Endodermal cell (in vitro differentiated cells): ENCODE measurements around the gene PACSIN1. TPM values are rescaled to one million over a fixed set of nuclear protein-coding genes. Genes with fewer than 3 reads are reported as not detected.
"Not testable (repeated sequence)": the region's sequence is repeated elsewhere in the genome, so short reads cannot be mapped to it uniquely, and the experiment has no call there.

ENCODE experiments used
- DNase-seq: peaks from one replicate; pipeline ENCODE4 v3.0.0-alpha.2; 2017
- H3K27ac ChIP-seq: 2 replicates; pipeline ENCODE4 v1.5.1; 2013; ENCODE audit warnings: mild to moderate bottlenecking, low read depth, low read length, moderate library complexity
- H3K27me3 ChIP-seq: 2 replicates; pipeline ENCODE4 v1.6.1; 2013; ENCODE audit warnings: mild to moderate bottlenecking, low read length, moderate library complexity; ENCODE audit not compliant: insufficient read depth, control insufficient read depth, poor library complexity, severe bottlenecking
- H3K36me3 ChIP-seq: 2 replicates; pipeline ENCODE4 v1.7.0; 2013; ENCODE audit warnings: mild to moderate bottlenecking, low read length, moderate library complexity; ENCODE audit not compliant: control insufficient read depth, insufficient read depth
- H3K4me1 ChIP-seq: one replicate; pipeline ENCODE4 v1.7.0; 2013; ENCODE audit warnings: low read length; ENCODE audit not compliant: control insufficient read depth, insufficient read depth
- H3K4me3 ChIP-seq: 2 replicates; pipeline ENCODE4 v1.5.1; 2013; ENCODE audit warnings: mild to moderate bottlenecking, low read length, moderate library complexity
- H3K9ac ChIP-seq: 2 replicates; pipeline ENCODE4 v1.6.1; 2013; ENCODE audit warnings: mild to moderate bottlenecking, low read length, moderate library complexity; ENCODE audit not compliant: poor library complexity, severe bottlenecking; ENCODE audit errors: extremely low read depth
- H3K9me3 ChIP-seq: 2 replicates; pipeline ENCODE4 v1.6.1; 2013; ENCODE audit warnings: mild to moderate bottlenecking, low read length, moderate library complexity; ENCODE audit not compliant: control insufficient read depth
- H3K27ac Mint-ChIP-seq: 2 replicates; pipeline ENCODE4 v1.8.0; 2020; ENCODE audit warnings: mixed read lengths
- H3K27me3 Mint-ChIP-seq: 2 replicates; pipeline ENCODE4 v1.8.0; 2021; ENCODE audit warnings: mild to moderate bottlenecking, mixed read lengths; ENCODE audit not compliant: insufficient read depth
- H3K36me3 Mint-ChIP-seq: 2 replicates; pipeline ENCODE4 v1.8.0; 2020; ENCODE audit warnings: low read depth, mixed read lengths
- H3K4me1 Mint-ChIP-seq: 2 replicates; pipeline ENCODE4 v1.8.0; 2020; ENCODE audit warnings: mixed read lengths
- H3K4me3 Mint-ChIP-seq: 2 replicates; pipeline ENCODE4 v1.8.0; 2020; ENCODE audit warnings: mild to moderate bottlenecking, moderate library complexity, mixed read lengths
- H3K9me3 Mint-ChIP-seq: 2 replicates; pipeline ENCODE4 v1.8.0; 2020; ENCODE audit warnings: mild to moderate bottlenecking, mixed read lengths
- WGBS, 2 experiments: methylation state at CpG; one replicate each; pipeline versions ENCODE4 v1.1.5 to v1.1.7; 2013; ENCODE audit warnings: missing lambda C conversion rate in 2 of 2, mixed read lengths in 1 of 2; ENCODE audit not compliant: insufficient coverage in 1 of 2, insufficient read length in 1 of 2; 5-methylcytosine and 5-hydroxymethylcytosine counted together
- total RNA-seq, 2 donors: library from RNA; stranded (reverse); fragmentation: NEBNext Ultra II Directional in 1 of 2; extraction: Animal tissue kit (Norgen Biotek cat#: 25700) in 1 of 2; gene quantifications; 2 replicates in 1 of 2; 3 replicates in 1 of 2; pipeline ENCODE4 v1.2.1, GENCODE V29; 2021
- TF ChIP-seq, protein P1 (sequence below): fragments of 200-600 bp; sonication (generic); conservative IDR thresholded peaks from 2 replicates; pipeline ENCODE4 v1.5.0; 2021; ENCODE audit warnings: antibody characterized with exemption, mild to moderate bottlenecking

PACSIN1 gene
- total RNA-seq, 2 donors from 2014 or later = 7.2 to 7.3 TPM

DNA sequence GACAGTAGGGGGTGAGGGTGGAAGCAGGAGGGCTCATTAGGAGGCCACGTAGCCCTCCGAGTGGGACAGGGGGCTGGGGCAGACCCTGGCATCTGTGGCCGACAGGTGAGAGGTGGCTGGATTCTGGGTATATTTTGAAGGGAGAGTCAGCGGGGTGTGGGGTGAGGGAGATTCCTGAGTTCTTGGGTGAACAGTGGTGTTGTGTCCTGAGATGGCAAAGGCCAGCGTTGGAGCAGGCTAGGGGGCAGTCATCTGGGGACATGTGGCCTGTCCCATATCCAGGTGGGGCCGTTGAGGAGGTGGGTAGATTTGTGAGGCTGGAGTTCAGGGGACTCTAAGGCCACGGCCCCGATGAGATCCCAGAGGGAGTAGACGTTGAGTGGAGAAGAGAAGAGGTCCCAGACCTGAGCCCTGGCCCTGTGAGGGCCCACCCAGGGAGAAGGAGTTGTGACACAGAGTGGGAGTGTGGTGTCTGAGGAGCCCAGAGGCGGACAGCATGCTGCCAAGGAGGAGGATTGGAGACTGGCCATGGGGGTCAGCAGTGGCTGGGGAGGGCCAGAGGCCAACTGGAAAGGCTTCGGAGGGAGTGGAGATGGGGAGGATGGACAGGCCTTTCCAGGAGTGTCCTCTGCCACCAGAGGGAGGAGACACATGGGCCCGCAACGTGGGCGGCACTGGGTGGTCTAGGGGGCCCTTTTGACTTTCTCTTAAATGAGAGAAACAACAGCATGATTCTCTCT is 19.6 kb downstream of the PACSIN1 start:
- Mint-ChIP-seq H3K36me3 (no peaks in the 10 kb centered on the region), H3K4me1 (peaks cover 7% of the 10 kb centered on the region), H3K27ac (peak overlapping the region; percentile 42), H3K27me3 (no peaks in the 10 kb centered on the region), H3K4me3 (no peak overlapping the region), H3K9me3 (no peaks in the 10 kb centered on the region)
- no peaks in the 10 kb centered on the region for H3K27me3 ChIP-seq
- H3K4me3 ChIP-seq = no peak overlapping the region
- no peak overlapping the region for H3K27ac ChIP-seq
- TF ChIP-seq, protein P1, sequence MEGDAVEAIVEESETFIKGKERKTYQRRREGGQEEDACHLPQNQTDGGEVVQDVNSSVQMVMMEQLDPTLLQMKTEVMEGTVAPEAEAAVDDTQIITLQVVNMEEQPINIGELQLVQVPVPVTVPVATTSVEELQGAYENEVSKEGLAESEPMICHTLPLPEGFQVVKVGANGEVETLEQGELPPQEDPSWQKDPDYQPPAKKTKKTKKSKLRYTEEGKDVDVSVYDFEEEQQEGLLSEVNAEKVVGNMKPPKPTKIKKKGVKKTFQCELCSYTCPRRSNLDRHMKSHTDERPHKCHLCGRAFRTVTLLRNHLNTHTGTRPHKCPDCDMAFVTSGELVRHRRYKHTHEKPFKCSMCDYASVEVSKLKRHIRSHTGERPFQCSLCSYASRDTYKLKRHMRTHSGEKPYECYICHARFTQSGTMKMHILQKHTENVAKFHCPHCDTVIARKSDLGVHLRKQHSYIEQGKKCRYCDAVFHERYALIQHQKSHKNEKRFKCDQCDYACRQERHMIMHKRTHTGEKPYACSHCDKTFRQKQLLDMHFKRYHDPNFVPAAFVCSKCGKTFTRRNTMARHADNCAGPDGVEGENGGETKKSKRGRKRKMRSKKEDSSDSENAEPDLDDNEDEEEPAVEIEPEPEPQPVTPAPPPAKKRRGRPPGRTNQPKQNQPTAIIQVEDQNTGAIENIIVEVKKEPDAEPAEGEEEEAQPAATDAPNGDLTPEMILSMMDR = no peak
- 89 to 91% methylated on average over 6 to 14 of the region's 14 CpGs for WGBS, 2 experiments
- no peaks in the 10 kb centered on the region for H3K9me3 ChIP-seq
- no peak overlapping the region for H3K9ac ChIP-seq
- H3K4me1 ChIP-seq = no peaks in the 10 kb centered on the region
- H3K36me3 ChIP-seq = no peaks in the 10 kb centered on the region
- peak; percentile 48 for DNase-seq

DNA sequence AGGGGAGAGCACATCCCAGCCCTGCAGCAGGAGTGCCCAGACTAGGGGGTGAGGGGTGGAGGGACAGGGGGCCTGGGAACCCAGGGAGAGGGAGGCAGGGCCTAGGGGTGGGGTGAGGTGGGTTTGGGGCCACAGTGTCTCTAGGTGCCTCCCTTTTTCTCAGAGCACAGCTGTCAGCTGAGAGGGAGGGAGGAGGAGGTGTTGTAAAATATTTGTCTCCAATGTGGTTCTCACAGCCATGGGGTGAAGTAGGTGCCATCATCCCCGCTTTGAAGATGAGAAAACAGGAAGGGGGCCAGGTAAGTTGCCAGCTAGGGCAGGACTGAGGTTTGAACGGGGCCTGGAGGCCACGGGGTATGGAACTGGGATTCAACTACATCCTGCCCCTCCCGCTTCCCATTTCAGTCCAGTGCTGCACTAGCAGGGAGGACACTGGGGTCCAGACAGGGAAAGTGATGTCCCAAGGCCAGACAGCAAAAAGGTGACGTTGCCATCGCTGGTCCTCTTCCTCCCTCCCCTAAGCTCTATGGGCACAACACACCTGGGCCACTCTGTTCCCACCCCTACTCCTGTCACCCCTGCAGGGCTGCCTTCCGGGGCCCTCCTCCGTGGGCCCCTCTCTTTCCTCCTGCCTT is 20.3 kb downstream of the PACSIN1 start:
- no peaks in the 10 kb centered on the region for H3K9me3 Mint-ChIP-seq
- DNase-seq = peak; percentile 41
- H3K27ac Mint-ChIP-seq = peak overlapping the region; percentile 42
- Histone ChIP-seq H3K27ac (no peak overlapping the region), H3K9me3 (no peaks in the 10 kb centered on the region), H3K4me3 (no peak overlapping the region), H3K9ac (no peak overlapping the region), H3K27me3 (no peaks in the 10 kb centered on the region), H3K36me3 (no peaks in the 10 kb centered on the region), H3K4me1 (peaks cover 1% of the 10 kb centered on the region)
- no peak overlapping the region for H3K4me3 Mint-ChIP-seq
- peaks cover 14% of the 10 kb centered on the region for H3K4me1 Mint-ChIP-seq
- WGBS, 2 experiments = 90 to 92% methylated on average over 7 to 8 of the region's 8 CpGs
- TF ChIP-seq, protein P1 = no peak
- H3K27me3 Mint-ChIP-seq = no peaks in the 10 kb centered on the region
- no peaks in the 10 kb centered on the region for H3K36me3 Mint-ChIP-seq

DNA sequence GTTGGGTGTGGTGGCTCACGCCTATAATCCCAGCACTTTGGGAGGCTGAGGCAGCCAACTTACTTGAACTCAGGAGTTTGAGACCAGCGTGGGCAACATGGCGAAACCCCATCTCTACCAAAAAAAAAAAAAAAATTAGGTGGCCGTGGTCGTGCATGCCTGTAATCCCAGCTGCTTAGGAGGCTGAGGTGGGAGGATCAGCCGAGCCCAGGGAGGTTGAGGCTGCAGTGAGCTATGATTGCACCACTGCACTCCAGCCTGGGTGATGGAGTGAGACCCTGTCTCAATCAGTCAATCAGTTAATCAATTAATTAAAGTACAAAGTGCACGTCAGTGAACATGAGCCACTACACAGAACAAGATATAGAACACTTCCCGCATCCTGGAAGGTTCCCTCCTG is 21.0 kb downstream of the PACSIN1 start:
- not testable (repeated sequence) for H3K9ac ChIP-seq, H3K36me3 Mint-ChIP-seq, H3K27ac Mint-ChIP-seq, H3K4me3 Mint-ChIP-seq, H3K27me3 Mint-ChIP-seq, DNase-seq, H3K4me3 ChIP-seq, H3K9me3 Mint-ChIP-seq, H3K4me1 ChIP-seq, H3K9me3 ChIP-seq, H3K36me3 ChIP-seq, H3K27me3 ChIP-seq, H3K27ac ChIP-seq
- peaks cover 16% of the 10 kb centered on the region for H3K4me1 Mint-ChIP-seq
- WGBS, 2 experiments = 89 to 100% methylated on average over 2 to 8 of the region's 8 CpGs
